Stimulated activated naive CD4-positive, alpha-beta T cell (primary cell): ENCODE results near the gene CHMP2A.
"Not testable (repeated sequence)": the region's sequence is repeated elsewhere in the genome, so short reads cannot be mapped to it uniquely, and the experiment has no call there.

ENCODE experiments used
- DNase-seq, 6 experiments: peaks; one replicate each; lab custom pipeline; 2025; lab: John Stamatoyannopoulos, UW

CHMP2A gene

DNA sequence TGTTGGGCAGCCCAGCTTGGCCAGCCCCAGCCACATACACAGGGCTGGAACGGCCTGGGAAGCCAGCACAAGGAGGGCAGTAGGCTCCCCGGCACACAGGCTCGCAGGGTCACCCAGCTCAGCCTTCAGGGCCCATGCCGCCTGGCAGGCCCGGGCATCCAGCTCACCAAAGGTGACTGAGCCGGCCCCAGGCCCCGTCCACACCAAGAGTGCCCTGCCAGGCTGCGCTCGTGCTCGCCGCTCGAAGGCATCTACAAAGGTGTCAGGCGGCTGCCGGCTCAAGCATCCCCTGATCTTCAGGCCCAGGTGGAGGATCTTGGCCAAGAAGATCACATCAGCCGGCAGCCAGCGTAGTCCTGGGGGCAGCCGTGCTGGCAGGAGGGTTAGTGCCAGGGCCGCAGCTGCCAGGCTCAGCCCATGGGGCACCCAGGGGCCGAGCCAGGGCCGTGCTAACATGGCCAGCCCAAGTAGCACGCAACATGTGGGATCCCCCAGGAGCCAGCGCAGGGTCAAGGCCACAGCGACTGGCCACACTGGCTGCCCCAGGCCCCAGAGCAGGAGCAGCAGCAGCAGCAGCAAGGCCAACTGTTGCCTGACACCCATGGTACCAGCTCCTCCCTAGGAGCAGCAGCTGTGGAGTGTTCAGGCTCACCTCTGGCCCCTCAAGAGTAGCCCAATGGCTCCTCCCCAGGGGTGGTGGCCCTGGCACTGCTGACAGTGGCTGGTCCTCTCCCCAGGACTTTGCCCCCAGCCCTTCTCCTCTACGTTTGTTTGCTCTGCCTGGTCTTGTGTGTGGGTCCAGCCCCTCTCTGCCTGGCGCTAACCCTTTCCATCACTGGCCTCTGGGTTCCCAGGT, 43.3 kb downstream of the CHMP2A start, which contains the start of gene SLC27A5:
Gene SLC27A5 (minus strand): TSS at position 640 of the 856 bp plus-strand sequence. CDS start 37 bp downstream, at position 603.
- DNase-seq, result no peak

DNA sequence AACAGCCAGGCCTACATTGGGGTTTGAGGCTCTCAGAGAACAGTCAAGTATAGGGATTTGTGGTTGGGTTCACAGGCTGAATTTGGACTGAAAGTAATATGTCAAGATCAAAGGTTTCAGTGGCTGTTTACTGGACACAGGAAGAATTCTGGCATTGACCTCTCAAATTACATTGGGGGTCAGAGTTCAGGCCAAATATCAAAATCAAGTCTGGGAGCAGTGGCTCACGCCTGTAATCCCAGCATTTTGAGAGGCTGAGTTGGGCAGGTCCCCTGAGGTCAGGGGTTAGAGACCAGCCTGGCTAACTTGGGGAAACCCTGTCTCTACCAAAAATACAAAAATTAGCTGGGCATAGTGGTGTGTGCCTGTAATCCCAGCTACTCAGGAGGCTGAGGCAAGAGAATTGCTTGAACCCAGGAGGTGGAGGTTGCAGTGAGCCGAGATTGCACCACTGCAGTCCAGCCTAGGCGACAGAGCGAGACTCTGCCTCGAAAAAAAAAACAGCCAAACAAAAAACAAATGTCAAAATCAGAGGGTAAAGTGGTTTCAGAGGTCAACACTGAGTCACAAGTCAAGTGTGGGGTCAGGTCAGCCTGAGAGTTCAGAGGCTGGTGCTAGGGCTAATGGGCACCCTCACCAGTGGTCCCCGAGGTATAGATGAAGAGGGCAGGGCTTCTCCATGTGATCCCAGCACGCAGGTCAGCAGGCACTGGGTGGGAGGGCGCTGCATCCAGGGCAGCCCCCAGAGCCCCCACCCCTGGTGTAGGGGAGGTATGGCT, 44.6 kb downstream of the CHMP2A start:
- no peak for DNase-seq

DNA sequence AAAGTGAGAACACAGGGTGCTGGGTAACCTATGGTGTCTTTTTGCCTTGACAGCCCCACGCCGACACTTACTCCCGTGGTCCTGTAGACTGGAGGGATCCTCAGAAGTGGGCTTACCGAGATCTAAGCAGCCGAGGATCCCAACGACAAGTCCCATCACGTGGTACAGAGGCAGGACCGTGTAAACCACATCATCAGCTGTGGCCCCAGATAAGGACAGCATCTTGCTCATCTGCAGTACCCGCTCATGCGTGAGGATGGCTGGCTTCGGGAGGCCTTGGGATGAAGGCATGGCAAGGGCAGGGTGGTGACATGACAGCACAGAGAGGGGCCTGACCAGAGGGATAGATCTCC, 45.2 kb downstream of the CHMP2A start:
- no peak for DNase-seq

DNA sequence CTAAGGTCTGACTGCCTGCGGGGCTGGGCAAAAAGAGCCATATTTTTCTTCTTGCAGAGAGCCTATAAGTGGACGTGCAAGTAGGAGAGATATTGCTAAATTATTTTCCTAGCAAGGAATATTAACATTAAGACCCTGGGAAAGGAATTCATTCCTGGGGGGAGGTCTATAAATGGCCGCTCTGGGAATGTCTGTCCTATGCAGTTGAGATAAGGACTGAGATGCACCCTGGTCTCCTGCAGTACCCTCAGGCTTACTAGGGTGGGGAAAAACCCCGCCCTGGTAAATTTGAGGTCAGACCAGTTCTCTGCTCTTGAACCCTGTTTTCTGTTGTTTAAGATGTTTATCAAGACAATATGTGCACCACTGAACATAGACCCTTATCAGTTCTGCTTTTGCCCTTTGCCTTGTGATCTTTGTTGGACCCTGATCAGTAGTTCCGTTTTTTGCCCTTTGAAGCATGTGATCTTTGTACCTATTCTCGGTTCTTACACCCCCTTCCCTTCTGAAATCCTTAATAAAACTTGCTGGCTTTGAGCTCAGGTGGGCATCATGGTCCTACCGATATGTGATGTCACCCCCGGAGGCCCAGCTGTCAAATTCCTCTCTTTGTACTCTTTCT, 47.2 kb downstream of the CHMP2A start:
- not testable (repeated sequence) for DNase-seq
